ENCODE data around the gene MMS19.
"Not testable (repeated sequence)": the region's sequence is repeated elsewhere in the genome, so short reads cannot be mapped to it uniquely, and the experiment has no call there.

MMS19 gene

GRCh38 chr10:97502916-97503315 is 4.7 kb upstream of the MMS19 start:
- no peak for DNase-seq

GRCh38 chr10:97500297-97500575 is 2.0 kb upstream of the MMS19 start:
- no peak for DNase-seq

GRCh38 chr10:97499561-97500296 is 1.5 kb upstream of the MMS19 start:
- no peak for DNase-seq

- peak; percentile 19 for DNase-seq
Observed at GRCh38 chr10:97498841-97499560, 779 bp upstream of the MMS19 start, which contains the start of gene UBTD1. UBTD1 (plus strand) TSS chr10:97498924; CDS start chr10:97499204, 280 bp downstream.

- peak; percentile 64 for DNase-seq
Observed at GRCh38 chr10:97497572-97498075, 598 bp downstream of the MMS19 start.

- peak; percentile 39 for DNase-seq
Observed at GRCh38 chr10:97494863-97495506, 3.2 kb downstream of the MMS19 start.

- no peak for DNase-seq
Observed at GRCh38 chr10:97494151-97494550, 4.1 kb downstream of the MMS19 start.

- DNase-seq = no peak
Observed at GRCh38 chr10:97490592-97490991, 7.6 kb downstream of the MMS19 start.

GRCh38 chr10:97485647-97486281 is 12.5 kb downstream of the MMS19 start:
- no peak for DNase-seq

GRCh38 chr10:97483921-97484320 is 14.3 kb downstream of the MMS19 start:
- no peak for DNase-seq

GRCh38 chr10:97483506-97483905 is 14.7 kb downstream of the MMS19 start:
- no peak for DNase-seq

- DNase-seq = no peak
Observed at GRCh38 chr10:97482381-97482780, 15.8 kb downstream of the MMS19 start.

GRCh38 chr10:97481071-97481470 is 17.2 kb downstream of the MMS19 start:
- no peak for DNase-seq

- no peak for DNase-seq
Observed at GRCh38 chr10:97479939-97480338, 18.3 kb downstream of the MMS19 start.

GRCh38 chr10:97479410-97479809 is 18.8 kb downstream of the MMS19 start:
- not testable (repeated sequence) for DNase-seq

- no peak for DNase-seq
Observed at GRCh38 chr10:97475936-97476594, 22.2 kb downstream of the MMS19 start.

- DNase-seq = no peak
Observed at GRCh38 chr10:97474918-97475317, 23.3 kb downstream of the MMS19 start.

GRCh38 chr10:97468781-97469180 is 29.4 kb downstream of the MMS19 start:
- not testable (repeated sequence) for DNase-seq

GRCh38 chr10:97468162-97468561 is 30.1 kb downstream of the MMS19 start:
- no peak for DNase-seq

GRCh38 chr10:97466755-97467154 is 31.5 kb downstream of the MMS19 start:
- DNase-seq = no peak

GRCh38 chr10:97465982-97466381 is 32.2 kb downstream of the MMS19 start:
- no peak for DNase-seq

GRCh38 chr10:97464226-97464625 is 34.0 kb downstream of the MMS19 start:
- no peak for DNase-seq

All from central memory CD4-positive, alpha-beta T cell (primary cell).